RPMI7951 (cell line): ENCODE results near the gene CREBBP. TPM values are rescaled to one million over a fixed set of nuclear protein-coding genes. Genes with fewer than 3 reads are reported as not detected.

Experiments
- total RNA-seq: library from RNA; depleted of rRNA; stranded (reverse); fragments of >200 nt; shearing (Covaris generic); gene quantifications from 2 replicates; pipeline ENCODE4 v1.2.3, GENCODE V29; 2014; rRNA removed

Gene CREBBP
- total RNA-seq, 1 experiment from 2014 or later: 6.8 TPM

Other genes with a start within 250 kb of the CREBBP start
- 5.1 and 7.4 TPM in 2 replicates for gene DNASE1, start 226.0 kb downstream of the CREBBP start, total RNA-seq
- 37.9 and 48.7 TPM in 2 replicates for gene TRAP1, start 163.2 kb downstream of the CREBBP start, total RNA-seq
- 6.9 and 7.8 TPM in 2 replicates for gene ADCY9, start 235.7 kb upstream of the CREBBP start, total RNA-seq